Mesenchymal stem cell (in vitro differentiated cells and primary cell): ENCODE results near the gene RGL2.
"Not testable (repeated sequence)": the region's sequence is repeated elsewhere in the genome, so short reads cannot be mapped to it uniquely, and the experiment has no call there.

Source experiments
- DNase-seq: peaks from one replicate; pipeline ENCODE4 v3.0.0-alpha.2; 2013
- H2AFZ ChIP-seq: one replicate; pipeline ENCODE4 v1.6.1; 2013; ENCODE audit warnings: low read depth, mild to moderate bottlenecking, control low read depth, inconsistent platforms, low read length, moderate library complexity
- H2AK5ac ChIP-seq: 2 replicates; pipeline ENCODE4 v1.6.1; 2013; ENCODE audit warnings: low read length, moderate library complexity, mild to moderate bottlenecking, inconsistent platforms; ENCODE audit not compliant: severe bottlenecking
- H2BK120ac ChIP-seq: one replicate; pipeline ENCODE4 v1.6.1; 2013; ENCODE audit warnings: low read depth, mild to moderate bottlenecking, inconsistent platforms, low read length, moderate library complexity
- H2BK12ac ChIP-seq, 2 experiments: one replicate each; pipeline ENCODE4 v1.6.1; 2013; ENCODE audit warnings: inconsistent platforms in 2 of 2, low read length in 2 of 2, mild to moderate bottlenecking in 2 of 2, moderate library complexity in 2 of 2, control low read depth in 1 of 2
- H2BK15ac ChIP-seq: one replicate; pipeline ENCODE4 v1.6.1; 2013; ENCODE audit warnings: mild to moderate bottlenecking, low read depth, inconsistent platforms; ENCODE audit not compliant: poor library complexity, severe bottlenecking
- H2BK5ac ChIP-seq: 2 replicates; pipeline ENCODE4 v1.6.1; 2013; ENCODE audit warnings: low read depth, mild to moderate bottlenecking, low read length, control low read depth, inconsistent platforms; ENCODE audit not compliant: poor library complexity, severe bottlenecking
- H3K14ac ChIP-seq, 2 experiments: one replicate each; pipeline ENCODE4 v1.6.1; 2013; ENCODE audit warnings: inconsistent platforms in 2 of 2, low read length in 2 of 2, control low read depth in 1 of 2, mild to moderate bottlenecking in 1 of 2, moderate library complexity in 1 of 2
- H3K18ac ChIP-seq, 2 experiments: one replicate each; pipeline ENCODE4 v1.6.1; 2013; ENCODE audit warnings: inconsistent platforms in 2 of 2, low read length in 2 of 2, control low read depth in 1 of 2, low read depth in 1 of 2, mild to moderate bottlenecking in 1 of 2
- H3K23ac ChIP-seq, 2 experiments: one replicate each; pipeline ENCODE4 v1.6.1; 2013; ENCODE audit warnings: inconsistent platforms in 2 of 2, low read length in 2 of 2, mild to moderate bottlenecking in 2 of 2, moderate library complexity in 2 of 2, control low read depth in 1 of 2
- H3K27ac ChIP-seq: 2 replicates; pipeline ENCODE4 v1.5.1; 2013; ENCODE audit warnings: mild to moderate bottlenecking, moderate library complexity, low read length, control low read depth, inconsistent platforms; ENCODE audit not compliant: poor library complexity, severe bottlenecking
- H3K27me3 ChIP-seq, 2 experiments: 2 replicates each; pipeline versions ENCODE4 v1.6.1 to v1.7.0; 2013; ENCODE audit warnings: low read length in 2 of 2, mild to moderate bottlenecking in 2 of 2, moderate library complexity in 2 of 2, control low read depth in 1 of 2, inconsistent platforms in 1 of 2; ENCODE audit not compliant: control insufficient read depth in 1 of 2, insufficient read depth in 1 of 2
- H3K36me3 ChIP-seq, 2 experiments: 2 replicates each; pipeline versions ENCODE4 v1.6.1 to v1.7.0; 2013; ENCODE audit warnings: low read length in 2 of 2, control low read depth in 1 of 2, inconsistent platforms in 1 of 2, low read depth in 1 of 2, mild to moderate bottlenecking in 1 of 2; ENCODE audit not compliant: insufficient read depth in 2 of 2, control insufficient read depth in 1 of 2
- H3K4ac ChIP-seq, 2 experiments: one replicate each; pipeline ENCODE4 v1.6.1; 2013; ENCODE audit warnings: inconsistent platforms in 2 of 2, low read length in 2 of 2, mild to moderate bottlenecking in 2 of 2, moderate library complexity in 2 of 2, control low read depth in 1 of 2, low read depth in 1 of 2
- H3K4me1 ChIP-seq: 2 replicates; pipeline ENCODE4 v1.6.1; 2013; ENCODE audit warnings: low read depth, low read length, control low read depth; ENCODE audit not compliant: control insufficient read depth, insufficient read depth
- H3K4me2 ChIP-seq: 2 replicates; pipeline ENCODE4 v1.6.1; 2013; ENCODE audit warnings: low read length, mild to moderate bottlenecking, inconsistent platforms; ENCODE audit not compliant: poor library complexity, severe bottlenecking
- H3K4me3 ChIP-seq, 2 experiments: 2 replicates each; pipeline versions ENCODE4 v1.5.1 to v1.7.0; 2013; ENCODE audit warnings: low read length in 2 of 2, mild to moderate bottlenecking in 2 of 2, control low read depth in 1 of 2, low read depth in 1 of 2; ENCODE audit not compliant: insufficient read depth in 1 of 2
- H3K79me1 ChIP-seq: replicated peaks from 2 replicates; pipeline ENCODE4 v1.6.1; 2013; ENCODE audit warnings: mild to moderate bottlenecking, control low read depth, low read length, inconsistent platforms; ENCODE audit not compliant: poor library complexity, severe bottlenecking
- H3K9ac ChIP-seq: 2 replicates; pipeline ENCODE4 v1.7.0; 2013; ENCODE audit warnings: mild to moderate bottlenecking, low read length, moderate library complexity
- H3K9me3 ChIP-seq: 2 replicates; pipeline ENCODE4 v1.7.0; 2013; ENCODE audit warnings: mild to moderate bottlenecking, low read length; ENCODE audit not compliant: control insufficient read depth
- H4K8ac ChIP-seq: one replicate; pipeline ENCODE4 v1.6.1; 2013; ENCODE audit warnings: inconsistent platforms, mild to moderate bottlenecking, low read length, moderate library complexity
- H4K91ac ChIP-seq: one replicate; pipeline ENCODE4 v1.6.1; 2013; ENCODE audit warnings: mild to moderate bottlenecking, low read length, inconsistent platforms
- WGBS: methylation state at CpG from one replicate; pipeline ENCODE4 v1.1.7; 2013; ENCODE audit warnings: mixed read lengths; 5-methylcytosine and 5-hydroxymethylcytosine counted together

Gene RGL2

DNA sequence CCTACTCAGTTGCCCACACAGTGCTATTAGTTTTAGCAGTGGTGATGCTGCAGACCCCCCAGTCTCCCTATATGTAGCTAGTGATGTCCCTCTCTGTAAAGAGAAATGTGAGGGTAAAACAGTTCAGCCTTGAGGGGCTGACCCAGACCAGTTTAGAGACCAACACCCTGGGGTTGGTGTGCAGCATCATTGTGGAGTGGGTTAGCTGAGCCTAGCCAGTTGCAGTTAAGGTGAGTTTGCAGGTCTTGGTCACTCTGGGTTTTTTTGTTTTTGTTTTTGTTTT is 22.2 kb downstream of the RGL2 start:
- DNase-seq, result peak; percentile 26
- Histone ChIP-seq H3K4me3 (peak overlapping the region in 1 of 2 experiments; percentile 79), H3K9ac (peak overlapping the region; percentile 99), H3K36me3 (peaks cover 61 to 81% of the 10 kb centered on the region in 2 experiments), H3K4me1 (peaks cover 40% of the 10 kb centered on the region), H3K4me2 (peak overlapping the region; percentile 62), H2BK120ac (peak overlapping the region; percentile 43), H2AFZ (no peak overlapping the region), H3K27ac (peak overlapping the region; percentile 61), H2BK12ac (no peak overlapping the region), H2AK5ac (no peak overlapping the region), H4K91ac (no peak overlapping the region), H4K8ac (no peak overlapping the region), H3K18ac (no peak overlapping the region), H3K79me1 (peaks cover 4% of the 10 kb centered on the region), H3K27me3 (no peaks in the 10 kb centered on the region), H3K4ac (no peak overlapping the region), H3K14ac (no peak overlapping the region), H3K9me3 (no peaks in the 10 kb centered on the region), H2BK5ac (no peak overlapping the region), H3K23ac (no peak overlapping the region), H2BK15ac (no peak overlapping the region)

GRCh38 chr6:33275795-33276580 is 22.8 kb downstream of the RGL2 start:
- not testable (repeated sequence) for H3K23ac ChIP-seq, H2AK5ac ChIP-seq, H2BK15ac ChIP-seq, H2AFZ ChIP-seq, DNase-seq, H3K79me1 ChIP-seq, H3K27me3 ChIP-seq, H2BK120ac ChIP-seq, H3K9me3 ChIP-seq, H2BK12ac ChIP-seq, H3K18ac ChIP-seq, H2BK5ac ChIP-seq, H4K91ac ChIP-seq, H4K8ac ChIP-seq, H3K14ac ChIP-seq, H3K4ac ChIP-seq
- H3K4me1 ChIP-seq, result peaks cover 40% of the 10 kb centered on the region
- peaks cover 57 to 76% of the 10 kb centered on the region in 2 experiments for H3K36me3 ChIP-seq
- peak overlapping the region; percentile 62 for H3K4me2 ChIP-seq
- H3K4me3 ChIP-seq, result peak overlapping the region in 1 of 2 experiments; percentile 79
- peak overlapping the region; percentile 99 for H3K9ac ChIP-seq
- H3K27ac ChIP-seq, result peak overlapping the region; percentile 61
- WGBS, result 73% methylated on average over 11 of the region's 16 CpGs

- peaks cover 29% of the 10 kb centered on the region for H3K4me1 ChIP-seq
- DNase-seq, result no peak
- H3K4ac ChIP-seq, result no peak overlapping the region
- peaks cover 41 to 67% of the 10 kb centered on the region in 2 experiments for H3K36me3 ChIP-seq
- H2BK12ac ChIP-seq, result peak overlapping the region in 1 of 2 experiments; percentile 42
- WGBS, result 59% methylated on average over 14 of the region's 14 CpGs
- peaks cover 17% of the 10 kb centered on the region for H3K79me1 ChIP-seq
- no peak overlapping the region for H3K23ac ChIP-seq
- H2AFZ ChIP-seq, result no peak overlapping the region
- H3K9ac ChIP-seq, result peak overlapping the region; percentile 99
- no peak overlapping the region for H3K18ac ChIP-seq
- H2BK120ac ChIP-seq, result no peak overlapping the region
- no peak overlapping the region for H2BK5ac ChIP-seq
- H3K27me3 ChIP-seq, result no peaks in the 10 kb centered on the region
- H3K4me3 ChIP-seq, result peak overlapping the region in 1 of 2 experiments; percentile 91
- no peak overlapping the region for H3K27ac ChIP-seq
- peak overlapping the region; percentile 74 for H3K4me2 ChIP-seq
- H2BK15ac ChIP-seq, result no peak overlapping the region
- peak overlapping the region; percentile 20 for H4K8ac ChIP-seq
- H3K9me3 ChIP-seq, result no peaks in the 10 kb centered on the region
- peak overlapping the region in 1 of 2 experiments; percentile 36 for H3K14ac ChIP-seq
- H4K91ac ChIP-seq, result peak overlapping the region; percentile 55
- no peak overlapping the region for H2AK5ac ChIP-seq
Observed at GRCh38 chr6:33273924-33274902, 24.5 kb downstream of the RGL2 start.
